Stimulated activated CD4-positive, alpha-beta T cell treated with anti-CD3 and anti-CD28 coated beads, Interleukin-12 subunit alpha, Interleukin-12 subunit beta, amount 100 ng/mL, for 48 hours (primary cell): ENCODE measurements around the gene PARN.
"Not testable (repeated sequence)": the region's sequence is repeated elsewhere in the genome, so short reads cannot be mapped to it uniquely, and the experiment has no call there.

Source experiments
- DNase-seq, 3 donors: peaks; one replicate each; pipeline ENCODE4 v3.0.0-alpha.2; 2020; ENCODE audit warnings: low read depth in 2 of 3, low spot score in 1 of 3

Gene PARN

GRCh38 chr16:14634389-14634725 is 4.3 kb upstream of the PARN start:
- no peak for DNase-seq

GRCh38 chr16:14632693-14633569 is 2.9 kb upstream of the PARN start, which contains the start of gene BFAR:
TSS of gene BFAR (plus strand) at chr16:14632951. CDS start at chr16:14644347, 11,396 bp downstream.
- DNase-seq, result peak; percentile 98

- DNase-seq, result not testable (repeated sequence)
Observed at GRCh38 chr16:14630620-14631330, 715 bp upstream of the PARN start.

GRCh38 chr16:14629612-14629918 is 495 bp downstream of the PARN start:
- no peak for DNase-seq

- no peak for DNase-seq
Observed at GRCh38 chr16:14628806-14629611, 1.1 kb downstream of the PARN start.

GRCh38 chr16:14627078-14627477 is 3.0 kb downstream of the PARN start:
- DNase-seq, result no peak

GRCh38 chr16:14618566-14618965 is 11.5 kb downstream of the PARN start:
- no peak for DNase-seq

- no peak for DNase-seq
Observed at GRCh38 chr16:14616280-14616679, 13.8 kb downstream of the PARN start.

GRCh38 chr16:14613991-14614390 is 16.1 kb downstream of the PARN start:
- DNase-seq, result no peak

GRCh38 chr16:14611660-14612059 is 18.4 kb downstream of the PARN start:
- no peak for DNase-seq

- DNase-seq, result no peak
Observed at GRCh38 chr16:14609716-14610115, 20.3 kb downstream of the PARN start.

GRCh38 chr16:14608604-14609003 is 21.5 kb downstream of the PARN start:
- DNase-seq, result no peak

GRCh38 chr16:14608111-14608566 is 21.9 kb downstream of the PARN start:
- no peak for DNase-seq

GRCh38 chr16:14606102-14606501 is 24.0 kb downstream of the PARN start:
- DNase-seq, result no peak

GRCh38 chr16:14602443-14602963 is 27.6 kb downstream of the PARN start:
- DNase-seq, result no peak

- no peak for DNase-seq
Observed at GRCh38 chr16:14600164-14600563, 29.9 kb downstream of the PARN start.

- no peak for DNase-seq
Observed at GRCh38 chr16:14586637-14587305, 43.3 kb downstream of the PARN start.

- no peak for DNase-seq
Observed at GRCh38 chr16:14585287-14585686, 44.8 kb downstream of the PARN start.

- DNase-seq, result not testable (repeated sequence)
Observed at GRCh38 chr16:14580926-14581325, 49.1 kb downstream of the PARN start.

GRCh38 chr16:14579266-14579665 is 50.8 kb downstream of the PARN start:
- no peak for DNase-seq

- DNase-seq, result no peak
Observed at GRCh38 chr16:14576532-14576931, 53.5 kb downstream of the PARN start.
